Measurements from ENCODE around the gene PPIL3.

- TF ChIP-seq CTCF (IDR thresholded peaks at IDR 0.05) (no peak), EZH2 (IDR thresholded peaks at IDR 0.05; ENCODE audit: borderline replicate concordance, insufficient read depth, low read depth, low read length, poor library complexity, severe bottlenecking) (no peak)
Measured at GRCh38 chr2:200862532-200863000, 26.3 kb downstream of the PPIL3 start.

Data from B cell (primary cell).